Measurements from ENCODE around the gene EPHA8. TPM values are rescaled to one million over a fixed set of nuclear protein-coding genes. Genes with fewer than 3 reads are reported as not detected.

EPHA8 gene
- total RNA-seq, 3 donors from 2014 or later (not counting 1 experiment from before 2014, with no cell fraction given): not detected

DNA sequence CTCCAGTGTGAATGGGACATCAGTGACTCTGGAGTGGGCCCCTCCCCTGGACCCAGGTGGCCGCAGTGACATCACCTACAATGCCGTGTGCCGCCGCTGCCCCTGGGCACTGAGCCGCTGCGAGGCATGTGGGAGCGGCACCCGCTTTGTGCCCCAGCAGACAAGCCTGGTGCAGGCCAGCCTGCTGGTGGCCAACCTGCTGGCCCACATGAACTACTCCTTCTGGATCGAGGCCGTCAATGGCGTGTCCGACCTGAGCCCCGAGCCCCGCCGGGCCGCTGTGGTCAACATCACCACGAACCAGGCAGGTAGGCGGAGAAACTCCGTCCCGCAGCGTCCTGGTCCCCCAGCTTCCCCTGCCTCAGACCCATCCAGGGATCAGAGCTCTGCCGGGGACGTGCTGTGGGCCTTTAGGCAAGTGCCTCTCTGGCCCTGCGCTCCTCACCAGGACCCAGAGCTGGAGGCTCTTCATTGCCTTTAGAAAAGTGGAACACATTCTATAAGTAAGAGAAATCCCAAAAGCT, 25.7 kb downstream of the EPHA8 start:
- H3K27ac Mint-ChIP-seq: no peak overlapping the region
- H3K4me3 Mint-ChIP-seq: no peak overlapping the region
- H3K27ac ChIP-seq (ENCODE audit: low read length): no peak overlapping the region
- TF ChIP-seq, protein P1, sequence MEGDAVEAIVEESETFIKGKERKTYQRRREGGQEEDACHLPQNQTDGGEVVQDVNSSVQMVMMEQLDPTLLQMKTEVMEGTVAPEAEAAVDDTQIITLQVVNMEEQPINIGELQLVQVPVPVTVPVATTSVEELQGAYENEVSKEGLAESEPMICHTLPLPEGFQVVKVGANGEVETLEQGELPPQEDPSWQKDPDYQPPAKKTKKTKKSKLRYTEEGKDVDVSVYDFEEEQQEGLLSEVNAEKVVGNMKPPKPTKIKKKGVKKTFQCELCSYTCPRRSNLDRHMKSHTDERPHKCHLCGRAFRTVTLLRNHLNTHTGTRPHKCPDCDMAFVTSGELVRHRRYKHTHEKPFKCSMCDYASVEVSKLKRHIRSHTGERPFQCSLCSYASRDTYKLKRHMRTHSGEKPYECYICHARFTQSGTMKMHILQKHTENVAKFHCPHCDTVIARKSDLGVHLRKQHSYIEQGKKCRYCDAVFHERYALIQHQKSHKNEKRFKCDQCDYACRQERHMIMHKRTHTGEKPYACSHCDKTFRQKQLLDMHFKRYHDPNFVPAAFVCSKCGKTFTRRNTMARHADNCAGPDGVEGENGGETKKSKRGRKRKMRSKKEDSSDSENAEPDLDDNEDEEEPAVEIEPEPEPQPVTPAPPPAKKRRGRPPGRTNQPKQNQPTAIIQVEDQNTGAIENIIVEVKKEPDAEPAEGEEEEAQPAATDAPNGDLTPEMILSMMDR (IDR thresholded peaks at IDR 0.05): no peak
- H3K9me3 ChIP-seq (ENCODE audit: control insufficient read depth, insufficient read depth, low read length): no peaks in the 10 kb centered on the region
- ATAC-seq (no peak), DNase-seq (no peak)
- no peaks in the 10 kb centered on the region for H3K4me1 ChIP-seq (ENCODE audit: control insufficient read depth, insufficient read depth, low read length)
- H3K4me1 Mint-ChIP-seq: no peaks in the 10 kb centered on the region
- no peak overlapping the region for H3K4me3 ChIP-seq (ENCODE audit: low read length)
- H3K9me3 Mint-ChIP-seq: no peaks in the 10 kb centered on the region
- intact Hi-C loops (cut with micrococcal nuclease): no loop called here
- H3K27me3 Mint-ChIP-seq (ENCODE audit: low read depth in 2 of 2): peaks cover 12 to 30% of the 10 kb centered on the region in 2 donors
- H3K36me3 Mint-ChIP-seq: no peaks in the 10 kb centered on the region
- 87% methylated on average over 24 of the region's 24 CpGs for WGBS (ENCODE audit: insufficient coverage)
- no peaks in the 10 kb centered on the region for H3K27me3 ChIP-seq (ENCODE audit: control insufficient read depth, insufficient read depth, low read length)
- no peaks in the 10 kb centered on the region for H3K36me3 ChIP-seq (ENCODE audit: control insufficient read depth, insufficient read depth, low read length)

DNA sequence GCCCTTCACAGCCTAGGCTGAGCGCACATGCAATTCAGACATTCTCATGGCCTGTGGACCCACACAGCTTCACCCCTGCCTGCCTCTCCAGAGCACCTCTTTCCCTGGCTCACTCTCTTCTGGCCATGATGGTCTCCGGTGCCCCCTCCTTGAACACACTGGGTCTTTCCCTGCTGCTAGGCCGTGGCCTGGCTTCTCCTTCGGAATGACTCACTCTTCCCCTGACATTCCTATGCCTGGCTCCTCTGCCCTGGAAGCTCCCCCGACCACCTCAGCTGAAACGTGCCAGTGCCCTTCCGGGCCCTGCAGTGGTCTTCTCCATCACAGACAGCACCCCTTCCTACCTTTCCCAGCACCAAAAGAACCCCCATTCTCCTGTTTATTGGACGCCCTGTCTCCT, 28.3 kb downstream of the EPHA8 start:
- Mint-ChIP-seq H3K9me3 (no peaks in the 10 kb centered on the region), H3K4me1 (no peaks in the 10 kb centered on the region), H3K4me3 (no peak overlapping the region), H3K36me3 (no peaks in the 10 kb centered on the region), H3K27ac (no peak overlapping the region), H3K27me3 (ENCODE audit: low read depth in 2 of 2) (peaks cover 22 to 24% of the 10 kb centered on the region in 2 donors)
- Histone ChIP-seq H3K36me3 (ENCODE audit: control insufficient read depth, insufficient read depth, low read length) (no peaks in the 10 kb centered on the region), H3K4me3 (ENCODE audit: low read length) (no peak overlapping the region), H3K4me1 (ENCODE audit: control insufficient read depth, insufficient read depth, low read length) (no peaks in the 10 kb centered on the region), H3K27ac (ENCODE audit: low read length) (no peak overlapping the region), H3K27me3 (ENCODE audit: control insufficient read depth, insufficient read depth, low read length) (no peaks in the 10 kb centered on the region), H3K9me3 (ENCODE audit: control insufficient read depth, insufficient read depth, low read length) (no peaks in the 10 kb centered on the region)
- intact Hi-C loops (cut with micrococcal nuclease): no loop called here
- ATAC-seq (no peak), DNase-seq (no peak)
- WGBS (ENCODE audit: insufficient coverage): 76% methylated on average over 8 of the region's 8 CpGs
- TF ChIP-seq, protein P1 (IDR thresholded peaks at IDR 0.05): no peak

DNA sequence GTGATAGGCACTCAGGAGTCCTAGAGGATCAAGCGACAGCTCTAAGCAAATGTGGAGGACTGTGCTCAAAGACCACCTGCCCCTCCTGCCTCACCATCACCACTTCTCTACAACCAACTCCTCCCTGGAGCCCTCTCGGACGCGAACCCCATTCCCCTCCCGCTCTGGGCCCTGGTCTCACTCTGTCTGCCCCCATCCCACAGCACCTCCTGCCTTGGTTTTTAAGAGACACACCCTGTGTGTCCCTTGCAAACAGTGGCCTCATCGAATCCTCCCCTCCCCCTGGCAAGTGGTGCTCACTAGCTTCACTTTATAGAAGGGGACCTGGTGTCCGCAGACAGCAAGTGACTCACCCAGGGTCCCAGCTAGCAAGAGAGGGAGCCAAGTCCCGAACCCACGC, 28.8 kb downstream of the EPHA8 start:
- H3K9me3 Mint-ChIP-seq: no peaks in the 10 kb centered on the region
- peaks cover 22 to 24% of the 10 kb centered on the region in 2 donors for H3K27me3 Mint-ChIP-seq (ENCODE audit: low read depth in 2 of 2)
- H3K27ac ChIP-seq (ENCODE audit: low read length): no peak overlapping the region
- TF ChIP-seq, protein P1 (IDR thresholded peaks at IDR 0.05): no peak
- no peak overlapping the region for H3K4me3 ChIP-seq (ENCODE audit: low read length)
- H3K27ac Mint-ChIP-seq: no peak overlapping the region
- no peak for ATAC-seq
- no peaks in the 10 kb centered on the region for H3K9me3 ChIP-seq (ENCODE audit: control insufficient read depth, insufficient read depth, low read length)
- H3K4me1 ChIP-seq (ENCODE audit: control insufficient read depth, insufficient read depth, low read length): no peaks in the 10 kb centered on the region
- no peaks in the 10 kb centered on the region for H3K36me3 ChIP-seq (ENCODE audit: control insufficient read depth, insufficient read depth, low read length)
- intact Hi-C loops (cut with micrococcal nuclease): no loop called here
- DNase-seq: no peak
- WGBS (ENCODE audit: insufficient coverage): 87% methylated on average over 9 of the region's 9 CpGs
- no peaks in the 10 kb centered on the region for H3K36me3 Mint-ChIP-seq
- H3K4me1 Mint-ChIP-seq: no peaks in the 10 kb centered on the region
- H3K4me3 Mint-ChIP-seq: no peak overlapping the region
- H3K27me3 ChIP-seq (ENCODE audit: control insufficient read depth, insufficient read depth, low read length): no peaks in the 10 kb centered on the region
